K562 (cell line): ENCODE data around the gene BTBD17. TPM values are rescaled to one million over a fixed set of nuclear protein-coding genes. Genes with fewer than 3 reads are reported as not detected.

ENCODE experiments used
- ATAC-seq: fragments of 200-7000 bp; cut with Tn5 transposase; 3 replicates; pipeline ENCODE4 v1.9.1; 2020; ENCODE audit warnings: moderate library complexity
- BruUV-seq: library from RNA; stranded (reverse); fragments of 400-500 nt; replicated peaks from 2 replicates; lab custom pipeline; 2021; lab: Mats Ljungman, UMichigan
- CTCF ChIA-PET: fragments of 300-600 bp; formaldehyde crosslinking; extraction: SDS; loops from one replicate; lab custom pipeline; 2021; ENCODE audit warnings: low intra/inter-chr PET ratio; lab: Yijun Ruan, JAX
- POLR2A ChIA-PET: fragments of 300-600, 350-650 bp; sonication (Branson Sonifier 250); formaldehyde crosslinking; extraction: SDS; loops from one replicate; lab custom pipeline; 2021; ENCODE audit warnings: antibody characterized with exemption, inconsistent platforms; lab: Yijun Ruan, JAX
- DNase-seq, 4 experiments: peaks; one replicate each; pipeline versions ENCODE4 v3.0.0 to v3.0.0-alpha.2; 2011 to 2018; ENCODE audit warnings: low spot score in 3 of 4, mixed read lengths in 3 of 4; ENCODE audit errors: extremely low read depth in 1 of 4
- FAIRE-seq: peaks from 2 replicates; lab custom pipeline; 2011; peaks lifted over from hg19 to GRCh38; lab: Jason Lieb, UNC
- H2AFZ ChIP-seq: 2 replicates; pipeline ENCODE4 v1.6.0; 2011; ENCODE audit warnings: low read depth, low read length, control low read depth, inconsistent platforms
- H3K27ac ChIP-seq: fragments of 200-600 bp; 3 replicates; pipeline ENCODE4 v1.8.0; 2011; ENCODE audit warnings: low read depth, mild to moderate bottlenecking, control low read depth, inconsistent platforms, low read length, moderate library complexity, mixed read lengths; ENCODE audit errors: extremely low read depth
- H3K27me3 ChIP-seq, 2 experiments: fragments of 300-600 bp in 1 of 2; 2 replicates in 1 of 2; 3 replicates in 1 of 2; pipeline versions ENCODE4 v1.6.0 to v1.8.0; 2011; ENCODE audit warnings: inconsistent platforms in 2 of 2, low read length in 2 of 2, mild to moderate bottlenecking in 1 of 2, mixed read lengths in 1 of 2, moderate library complexity in 1 of 2; ENCODE audit not compliant: control insufficient read depth in 2 of 2, insufficient read depth in 2 of 2
- H3K36me3 ChIP-seq: fragments of 300-600 bp; 3 replicates; pipeline ENCODE4 v1.8.0; 2011; ENCODE audit warnings: mild to moderate bottlenecking, low read length, inconsistent platforms; ENCODE audit not compliant: control insufficient read depth, insufficient read depth
- H3K4me1 ChIP-seq, 2 experiments: fragments of 200-600 bp in 1 of 2; replicated peaks in 1 of 2; 2 replicates in 1 of 2; 3 replicates in 1 of 2; pipeline versions ENCODE4 v1.5.1 to v1.8.0; 2011; ENCODE audit warnings: inconsistent platforms in 2 of 2, low read length in 2 of 2, mild to moderate bottlenecking in 1 of 2, mixed read lengths in 1 of 2, moderate library complexity in 1 of 2; ENCODE audit not compliant: control insufficient read depth in 2 of 2, insufficient read depth in 2 of 2
- H3K4me2 ChIP-seq: 2 replicates; pipeline ENCODE4 v1.6.1; 2011; ENCODE audit warnings: low read length, control low read depth, inconsistent platforms, mixed read lengths; ENCODE audit not compliant: insufficient read depth
- H3K4me3 ChIP-seq: fragments of 200-600 bp; sonication (generic), shearing (Covaris generic); 2 replicates; pipeline ENCODE4 v1.5.1; 2016; ENCODE audit warnings: control low read depth, inconsistent platforms
- H3K79me2 ChIP-seq: fragments of 200-600 bp; 3 replicates; pipeline ENCODE4 v1.8.0; 2011; ENCODE audit warnings: low read length, inconsistent platforms; ENCODE audit not compliant: control insufficient read depth, insufficient read depth
- H3K9ac ChIP-seq, 2 experiments: 2 replicates each; pipeline versions ENCODE4 v1.6.0 to v1.6.1; 2011; ENCODE audit warnings: low read depth in 2 of 2, low read length in 2 of 2, control low read depth in 1 of 2, inconsistent platforms in 1 of 2, mild to moderate bottlenecking in 1 of 2, mixed read lengths in 1 of 2; ENCODE audit not compliant: insufficient read depth in 1 of 2
- H3K9me1 ChIP-seq: one replicate; pipeline ENCODE4 v1.6.0; 2011; ENCODE audit warnings: inconsistent platforms, mild to moderate bottlenecking, low read length, moderate library complexity; ENCODE audit not compliant: control insufficient read depth, insufficient read depth
- H3K9me3 ChIP-seq: replicated peaks from 2 replicates; pipeline ENCODE4 v1.5.1; 2011; ENCODE audit warnings: low read depth, low read length, inconsistent platforms; ENCODE audit not compliant: control insufficient read depth, insufficient read depth
- H4K20me1 ChIP-seq: replicated peaks from 2 replicates; pipeline ENCODE4 v1.6.1; 2011; ENCODE audit warnings: low read length, inconsistent platforms, mixed read lengths; ENCODE audit not compliant: control insufficient read depth, insufficient read depth
- BCOR ChIP-seq: fragments of 450-650 bp; IDR thresholded peaks from 2 replicates; pipeline ENCODE4 v1.6.1; 2016
- CREB3L1 ChIP-seq: fragments of 450-650 bp; IDR thresholded peaks from 2 replicates; pipeline ENCODE4 v1.6.1; 2014; ENCODE audit warnings: low read depth, mild to moderate bottlenecking, moderate library complexity, borderline replicate concordance
- ZFP36 ChIP-seq: fragments of 150-350 bp; IDR thresholded peaks from 2 replicates; pipeline ENCODE4 v1.6.1; 2018; ENCODE audit warnings: low read length, low read depth; ENCODE audit not compliant: partially characterized antibody
- ZNF184 ChIP-seq: sonication (generic); formaldehyde crosslinking; IDR thresholded peaks from 2 replicates; pipeline ENCODE4 v1.5.0; 2020; ENCODE audit warnings: missing genetic modification reagents
- WGBS: fragments of 100-300 bp; shearing (Covaris generic); methylation state at CpG from one replicate; pipeline ENCODE4 v1.1.6; 2016; ENCODE audit warnings: low coverage, mixed read lengths; ENCODE audit not compliant: insufficient coverage; ENCODE audit errors: missing lambda C conversion rate; 5-methylcytosine and 5-hydroxymethylcytosine counted together
- in situ Hi-C: fragments of 300-500 bp; cut with MboI; formaldehyde crosslinking; loops from 4 replicates; pipeline ENCODE4 v1.15.0; 2018; ENCODE audit warnings: inconsistent platforms, mixed read lengths
- intact Hi-C: fragments of 100-400 bp; cut with micrococcal nuclease; formaldehyde crosslinking; loops from 2 replicates; pipeline ENCODE4 v1.14.2; 2022
- polyA plus RNA-seq, 8 experiments: library from polyadenylated mRNA; depleted of rRNA in 4 of 8; stranded (reverse) in 5 of 8; unstranded in 3 of 8; fragments of >200 nt; fragmentation: Nextera tagmentation in 2 of 8; fragmentation: Illumina TruSeq in 1 of 8; extraction: Ambion mirVana in 2 of 8; extraction: Trizol in 1 of 8; gene quantifications; 2 replicates each; pipeline versions ENCODE4 v1.2.1 to v1.2.3, GENCODE V29; 2011 to 2014; ENCODE audit warnings: inconsistent platforms in 1 of 8, missing spikeins in 1 of 8
- total RNA-seq, 7 experiments: library from RNA; depleted of rRNA in 6 of 7; stranded (reverse); fragments of >200 nt in 6 of 7; fragmentation: Illumina TruSeq in 2 of 7; extraction: Trizol in 2 of 7; gene quantifications; 2 replicates each; pipeline versions ENCODE4 v1.2.1 to v1.2.3, GENCODE V29; 2011 to 2021; ENCODE audit warnings: low replicate concordance in 1 of 7

BTBD17 gene
- total and polyA plus RNA-seq, 9 of the 15 experiments (the other 6 are each of a cell fraction or from before 2014, with no cell fraction given), result not detected

GRCh38 chr17:74330446-74330845, 31.2 kb downstream of the BTBD17 start:
- H3K9me3 ChIP-seq, result no peaks in the 10 kb centered on the region
- no peaks in the 10 kb centered on the region; the same call in 1 of the 2 replicates for H4K20me1 ChIP-seq
- no peak for DNase-seq
- peak overlapping the region in 1 of 2 experiments; percentile 61; a peak in 1 of 4 replicates for H3K9ac ChIP-seq
- POLR2A ChIA-PET, result interaction anchor here (0.6 to 0.7 kb wide), 2 partner anchors 29 to 498 kb away, joined by 3 to 4 read pairs; no protein-coding TSS in a partner anchor
- no peak overlapping the region for H3K4me3 ChIP-seq
- no TSS peak for BruUV-seq
- peak; percentile 57 for TF ChIP-seq ZFP36
- no peak for TF ChIP-seq ZNF184 (CRISPR knock-in tag)
- no peak overlapping the region for H3K4me2 ChIP-seq
- no peak for FAIRE-seq
- H3K36me3 ChIP-seq, result no peaks in the 10 kb centered on the region
- ATAC-seq, result no peak
- H3K79me2 ChIP-seq, result no peaks in the 10 kb centered on the region
- in situ Hi-C loops (no loop called here), intact Hi-C loops (no loop called here)
- no peak overlapping the region; the same call in 2 of the 3 replicates for H3K27ac ChIP-seq
- 39% methylated on average over 8 of the region's 8 CpGs for WGBS
- CTCF ChIA-PET, result no interaction called here
- peaks cover 12 to 34% of the 10 kb centered on the region in 2 experiments for H3K4me1 ChIP-seq
- H3K9me1 ChIP-seq, result no peaks in the 10 kb centered on the region
- H2AFZ ChIP-seq, result peak overlapping the region; percentile 15; the same call in 1 of the 2 replicates
- H3K27me3 ChIP-seq, result peaks cover 2 to 9% of the 10 kb centered on the region in 2 experiments; a peak in 4 of 5 replicates

- Histone ChIP-seq H2AFZ (no peak overlapping the region), H3K27me3 (peaks cover 10 to 19% of the 10 kb centered on the region in 2 experiments; a peak in 4 of 5 replicates), H3K36me3 (no peaks in the 10 kb centered on the region), H3K4me3 (no peak overlapping the region), H3K9me1 (no peaks in the 10 kb centered on the region), H4K20me1 (no peaks in the 10 kb centered on the region; the same call in 1 of the 2 replicates), H3K9ac (no peak overlapping the region), H3K9me3 (no peaks in the 10 kb centered on the region), H3K4me1 (peaks cover 12 to 39% of the 10 kb centered on the region in 2 experiments), H3K4me2 (no peak overlapping the region), H3K79me2 (no peaks in the 10 kb centered on the region), H3K27ac (no peak overlapping the region)
- no peak for TF ChIP-seq CREB3L1
- TF ChIP-seq BCOR, result peak; percentile 39; the same call in 1 of the 2 replicates
- ChIA-PET CTCF (no interaction called here), POLR2A (interaction anchor here (0.6 kb wide), 1 partner anchor 45 kb away, joined by 3 read pairs; no protein-coding TSS in a partner anchor)
- no TSS peak for BruUV-seq
- in situ Hi-C loops, result no loop called here
- DNase-seq (no peak), ATAC-seq (no peak), FAIRE-seq (no peak)
- intact Hi-C loops, result no loop called here
- WGBS, result 62% methylated on average over 3 of the region's 3 CpGs
Measured at GRCh38 chr17:74329378-74329777, 32.3 kb downstream of the BTBD17 start.
